GM23248 (cell line): ENCODE results near the gene GCLM. TPM values are rescaled to one million over a fixed set of nuclear protein-coding genes. Genes with fewer than 3 reads are reported as not detected.

Experiments used
- DNase-seq: peaks from one replicate; pipeline ENCODE4 v3.0.0-alpha.2; 2015
- H2AFZ ChIP-seq: fragments of 200-600 bp; sonication (generic); 2 replicates; pipeline ENCODE4 v1.6.1; 2016; ENCODE audit warnings: antibody characterized with exemption
- H3F3A ChIP-seq: fragments of 200-600 bp; sonication (generic); 2 replicates; pipeline ENCODE4 v1.6.1; 2016; ENCODE audit warnings: mild to moderate bottlenecking, antibody characterized with exemption, mixed run types; ENCODE audit not compliant: insufficient read depth
- H3K27ac ChIP-seq: fragments of 200-600 bp; sonication (generic); 2 replicates; pipeline ENCODE4 v1.5.1; 2016; ENCODE audit warnings: mild to moderate bottlenecking
- H3K27me3 ChIP-seq: fragments of 200-600 bp; sonication (generic); replicated peaks from 2 replicates; pipeline ENCODE4 v1.6.1; 2016; ENCODE audit warnings: mild to moderate bottlenecking; ENCODE audit not compliant: insufficient read depth
- H3K36me3 ChIP-seq: fragments of 200-600 bp; sonication (generic); 2 replicates; pipeline ENCODE4 v1.6.1; 2016; ENCODE audit warnings: low read depth, mild to moderate bottlenecking
- H3K4me1 ChIP-seq: fragments of 200-600 bp; sonication (generic); 2 replicates; pipeline ENCODE4 v1.6.1; 2016; ENCODE audit warnings: mild to moderate bottlenecking; ENCODE audit not compliant: insufficient read depth
- H3K4me2 ChIP-seq: fragments of 200-600 bp; sonication (generic); one replicate; pipeline ENCODE4 v1.6.1; 2016; ENCODE audit warnings: mild to moderate bottlenecking; ENCODE audit not compliant: unreplicated experiment
- H3K4me3 ChIP-seq: fragments of 200-600 bp; sonication (generic); 2 replicates; pipeline ENCODE4 v1.5.1; 2016; ENCODE audit warnings: mild to moderate bottlenecking
- H3K79me2 ChIP-seq: fragments of 200-600 bp; sonication (generic); 2 replicates; pipeline ENCODE4 v1.6.1; 2016; ENCODE audit warnings: mild to moderate bottlenecking; ENCODE audit not compliant: insufficient read depth
- H3K9ac ChIP-seq: fragments of 200-600 bp; sonication (generic); 2 replicates; pipeline ENCODE4 v1.6.1; 2016; ENCODE audit warnings: mild to moderate bottlenecking
- H3K9me2 ChIP-seq: fragments of 200-600 bp; sonication (generic); 2 replicates; pipeline ENCODE4 v1.6.1; 2016; ENCODE audit warnings: mixed run types, mild to moderate bottlenecking, moderate library complexity; ENCODE audit not compliant: insufficient read depth
- H3K9me3 ChIP-seq: fragments of 200-600 bp; sonication (generic); one replicate; pipeline ENCODE4 v1.6.1; 2017; ENCODE audit warnings: low read depth
- H4K20me1 ChIP-seq: fragments of 200-600 bp; sonication (generic); 2 replicates; pipeline ENCODE4 v1.6.0; 2016; ENCODE audit not compliant: insufficient read depth
- EZH2 ChIP-seq: fragments of 200-600 bp; sonication (generic); IDR thresholded peaks from 2 replicates; pipeline ENCODE4 v1.6.1; 2018; ENCODE audit warnings: antibody characterized with exemption, mild to moderate bottlenecking; ENCODE audit not compliant: insufficient read depth, poor library complexity, severe bottlenecking
- EZH2phosphoT487 ChIP-seq: fragments of 200-600 bp; sonication (generic); IDR thresholded peaks from 2 replicates; pipeline ENCODE4 v1.6.1; 2018; ENCODE audit warnings: antibody characterized with exemption, moderate library complexity, mild to moderate bottlenecking, low read depth; ENCODE audit not compliant: insufficient read depth
- WGBS, 2 experiments: methylation state at CpG; one replicate each; pipeline ENCODE4 v1.1.6; 2015 to 2017; ENCODE audit warnings: low lambda C conversion rate in 2 of 2, low coverage in 1 of 2; ENCODE audit errors: missing lambda C conversion rate in 2 of 2; 5-methylcytosine and 5-hydroxymethylcytosine counted together
- in situ Hi-C: fragments of 300-500 bp; cut with MboI; formaldehyde crosslinking; loops from 2 replicates; pipeline ENCODE4 v1.15.0; 2020
- polyA plus RNA-seq: library from polyadenylated mRNA; unstranded; fragments of >200 nt; fragmentation: Nextera tagmentation; extraction: Ambion mirVana; gene quantifications from 2 replicates; pipeline ENCODE4 v1.2.1, GENCODE V29; 2016
- total RNA-seq: library from RNA; depleted of rRNA; stranded (reverse); fragments of >200 nt; shearing (Covaris generic); gene quantifications from 2 replicates; pipeline ENCODE4 v1.2.3, GENCODE V29; 2014

Gene GCLM
- total and polyA plus RNA-seq, 2 experiments from 2014 or later, result 32.7 to 69.0 TPM

DNA sequence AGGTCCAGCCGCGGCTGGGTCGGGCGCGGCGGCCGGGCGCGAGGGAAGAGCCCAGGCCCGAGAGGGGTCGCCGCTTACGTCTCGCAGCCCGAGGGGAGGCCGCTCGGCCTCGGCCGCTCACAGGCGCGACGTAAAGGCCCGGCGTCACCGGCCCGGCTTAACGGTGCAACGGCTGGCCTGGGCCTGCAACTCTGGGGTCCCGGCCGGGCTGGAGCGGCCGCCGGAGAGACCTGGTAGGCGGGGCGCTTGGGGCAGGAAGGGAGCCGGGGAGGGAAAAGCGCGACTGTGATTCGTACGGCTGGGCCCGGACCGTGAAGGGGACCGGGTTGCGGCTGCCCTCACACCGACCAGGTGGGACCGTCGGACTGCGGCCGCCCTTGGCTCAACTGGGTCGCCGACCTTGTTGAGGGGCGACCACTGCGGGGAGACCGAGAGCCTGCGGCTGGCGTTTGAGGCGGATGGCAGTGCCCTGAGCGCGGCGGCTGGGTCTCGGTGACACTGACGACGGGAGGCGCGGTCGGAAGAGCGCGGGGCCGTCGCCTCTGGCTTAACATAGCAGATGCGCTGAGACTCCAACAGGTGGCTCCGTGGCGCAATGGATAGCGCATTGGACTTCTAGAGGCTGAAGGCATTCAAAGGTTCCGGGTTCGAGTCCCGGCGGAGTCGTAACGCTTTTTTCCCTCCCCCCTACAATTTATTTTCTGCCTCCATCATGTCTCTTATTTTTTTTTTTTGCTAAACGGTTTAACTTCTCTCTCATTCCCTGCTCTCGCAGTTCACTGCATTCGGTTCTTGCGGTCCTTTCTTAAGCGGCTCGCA is 62.0 kb downstream of the GCLM start:
- Histone ChIP-seq H3K79me2 (no peaks in the 10 kb centered on the region), H3F3A (peaks cover 45% of the 10 kb centered on the region), H3K9ac (peak overlapping the region; percentile 91), H3K27ac (peak overlapping the region; percentile 98), H3K4me3 (peak overlapping the region; percentile 94), H3K36me3 (no peaks in the 10 kb centered on the region), H2AFZ (peak overlapping the region; percentile 98), H3K4me2 (peak overlapping the region; percentile 93), H3K9me3 (no peaks in the 10 kb centered on the region), H3K27me3 (no peaks in the 10 kb centered on the region), H4K20me1 (no peaks in the 10 kb centered on the region), H3K9me2 (no peaks in the 10 kb centered on the region), H3K4me1 (peaks cover 36% of the 10 kb centered on the region)
- in situ Hi-C loops, result loop anchor here (25.0 kb wide), 1 partner anchor 535 kb away; no protein-coding TSS in a partner anchor
- peak; percentile 86 for DNase-seq
- TF ChIP-seq EZH2phosphoT487 (no peak), EZH2 (no peak)
- WGBS, 2 experiments, result 1 to 2% methylated on average over 70 to 79 of the region's 86 CpGs

DNA sequence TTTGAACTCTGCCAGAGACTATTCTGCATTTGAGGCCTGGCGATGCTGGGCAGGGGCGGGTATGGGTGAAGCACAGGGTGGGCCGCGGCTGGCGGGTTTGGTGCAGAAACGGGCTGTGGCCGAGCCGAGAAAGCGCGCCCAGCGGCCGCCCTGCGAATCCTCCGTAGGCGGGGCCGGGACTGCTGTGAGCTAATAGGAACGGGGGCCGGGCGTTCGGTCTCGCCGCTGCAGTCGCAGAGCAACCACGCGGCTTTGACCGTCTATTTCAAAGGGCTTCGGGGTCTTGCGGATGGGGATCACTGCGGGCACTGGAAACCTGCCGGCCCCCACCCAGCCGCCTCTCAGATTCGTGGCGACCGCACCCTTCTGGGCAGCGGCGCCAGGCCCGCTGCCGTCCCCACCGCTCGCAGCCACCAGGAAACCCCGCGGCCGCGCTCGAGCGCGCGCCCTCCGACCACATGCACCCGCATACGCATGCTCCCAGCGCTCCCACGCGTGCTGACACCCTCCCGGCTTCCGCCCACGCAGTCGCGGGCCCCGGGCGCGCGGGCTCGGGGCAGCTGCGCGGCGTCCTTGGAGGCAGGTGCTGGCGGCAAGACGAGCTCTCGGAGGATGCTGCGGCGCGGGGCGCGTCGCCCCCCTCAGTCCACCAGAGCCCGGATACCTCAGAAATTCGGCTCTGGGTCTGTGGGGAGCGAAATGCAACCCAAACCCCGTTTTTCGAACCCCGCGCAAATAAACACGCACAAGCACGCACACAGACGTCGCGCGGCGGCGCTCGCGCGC is 62.8 kb downstream of the GCLM start:
- in situ Hi-C loops, result loop anchor here (25.0 kb wide), 1 partner anchor 534 kb away; no protein-coding TSS in a partner anchor
- Histone ChIP-seq H4K20me1 (no peaks in the 10 kb centered on the region), H3K9me3 (no peaks in the 10 kb centered on the region), H3K79me2 (no peaks in the 10 kb centered on the region), H3F3A (peaks cover 46% of the 10 kb centered on the region), H2AFZ (peak overlapping the region; percentile 81), H3K4me3 (peak overlapping the region; percentile 94), H3K9me2 (no peaks in the 10 kb centered on the region), H3K4me2 (peak overlapping the region; percentile 97), H3K4me1 (peaks cover 39% of the 10 kb centered on the region), H3K27ac (peak overlapping the region; percentile 98), H3K36me3 (no peaks in the 10 kb centered on the region), H3K27me3 (no peaks in the 10 kb centered on the region), H3K9ac (peak overlapping the region; percentile 91)
- TF ChIP-seq EZH2phosphoT487 (no peak), EZH2 (no peak)
- peak; percentile 96 for DNase-seq
- 0 to 2% methylated on average over 78 to 86 of the region's 94 CpGs for WGBS, 2 experiments

DNA sequence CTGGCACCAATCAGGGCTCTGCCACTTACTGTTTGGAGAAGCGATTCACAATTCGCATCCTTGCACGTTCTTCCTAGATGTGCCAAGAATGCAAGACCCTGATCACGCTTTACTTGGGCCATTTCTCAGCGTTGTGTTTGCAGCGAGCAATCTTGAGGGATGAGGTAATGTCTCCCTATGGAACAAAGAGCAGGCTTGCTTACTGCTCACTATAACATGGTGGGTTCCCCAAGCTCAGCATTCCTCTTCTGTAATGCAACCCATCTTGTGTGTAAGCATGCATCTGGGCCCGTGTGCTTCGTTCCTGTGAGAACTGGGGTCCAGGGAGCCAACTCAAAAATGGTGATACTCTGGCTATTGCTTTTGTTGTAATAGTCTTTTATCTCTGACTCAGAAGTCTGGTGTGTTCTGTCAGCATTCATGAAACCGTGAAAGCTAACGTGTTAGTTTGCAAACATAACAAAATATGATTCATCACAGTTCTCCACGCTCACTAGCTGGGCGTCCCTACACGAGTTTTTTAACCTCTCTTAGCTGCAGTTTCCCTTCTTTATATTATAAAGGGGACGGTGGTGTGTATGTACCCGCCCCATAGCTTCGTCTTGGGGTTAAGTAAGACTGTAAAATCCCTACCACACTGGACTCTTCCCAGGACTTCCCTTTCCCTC is 63.6 kb downstream of the GCLM start:
- H4K20me1 ChIP-seq, result no peaks in the 10 kb centered on the region
- H3K9ac ChIP-seq, result peak overlapping the region; percentile 91
- H3K27ac ChIP-seq, result peak overlapping the region; percentile 98
- no peaks in the 10 kb centered on the region for H3K9me3 ChIP-seq
- H3K27me3 ChIP-seq, result no peaks in the 10 kb centered on the region
- peak overlapping the region; percentile 97 for H3K4me2 ChIP-seq
- H3K4me1 ChIP-seq, result peaks cover 39% of the 10 kb centered on the region
- H3K4me3 ChIP-seq, result peak overlapping the region; percentile 94
- 1 to 2% methylated on average over 16 of the region's 16 CpGs for WGBS, 2 experiments
- peak overlapping the region; percentile 81 for H2AFZ ChIP-seq
- peak; percentile 95 for DNase-seq
- H3K79me2 ChIP-seq, result no peaks in the 10 kb centered on the region
- H3K36me3 ChIP-seq, result no peaks in the 10 kb centered on the region
- no peaks in the 10 kb centered on the region for H3K9me2 ChIP-seq
- TF ChIP-seq EZH2 (no peak), EZH2phosphoT487 (no peak)
- in situ Hi-C loops, result loop anchor here (25.0 kb wide), 1 partner anchor 533 kb away; no protein-coding TSS in a partner anchor
- peaks cover 48% of the 10 kb centered on the region for H3F3A ChIP-seq
